SK-N-MC (cell line): ENCODE data around the gene ZIC1.

Experiments
- EZH2 ChIP-seq: fragments of 200-600 bp; sonication (generic); IDR thresholded peaks from one replicate; pipeline ENCODE4 v1.6.1; 2017; ENCODE audit warnings: antibody characterized with exemption
- FOXP2 ChIP-seq: optimal IDR thresholded peaks from 2 replicates; pipeline ENCODE3; 2011; ENCODE audit warnings: mild to moderate bottlenecking, moderate library complexity; ENCODE audit not compliant: insufficient read depth; ENCODE audit errors: extremely low read length, control extremely low read depth
- POLR2AphosphoS5 ChIP-seq: IDR thresholded peaks from 2 replicates; pipeline ENCODE4 v1.6.1; 2012; ENCODE audit warnings: mild to moderate bottlenecking, low read depth, low read length, borderline replicate concordance

- no peak for TF ChIP-seq POLR2AphosphoS5
- no peak for TF ChIP-seq EZH2
- no peak for TF ChIP-seq FOXP2
Observed at GRCh38 chr3:147392625-147392946, 16.6 kb upstream of the ZIC1 start.
